ENCODE results near the gene OPCML.

The OPCML gene

GRCh38 chr11:132792341-132793140 is 739.8 kb downstream of the OPCML start:
- POLR2A ChIA-PET (ENCODE audit: low non-redundant PET): no interaction called here
- CTCF ChIA-PET: interaction anchor here (0.6 kb wide), 1 partner anchor 138 kb away, joined by 3 read pairs; no protein-coding TSS in a partner anchor
- DNase-seq (ENCODE audit: low spot score): no peak
- H3K27ac ChIP-seq: no peak overlapping the region
- no peak for TF ChIP-seq CTCF (conservative IDR thresholded peaks at IDR 0.05; ENCODE audit: low read depth)

GRCh38 chr11:132790971-132791370 is 741.3 kb downstream of the OPCML start:
- TF ChIP-seq CTCF (conservative IDR thresholded peaks at IDR 0.05; ENCODE audit: low read depth): no peak
- no peak for DNase-seq (ENCODE audit: low spot score)
- ChIA-PET POLR2A (ENCODE audit: low non-redundant PET) (no interaction called here), CTCF (no interaction called here)
- no peak overlapping the region for H3K27ac ChIP-seq

GRCh38 chr11:132790466-132790865 is 741.8 kb downstream of the OPCML start:
- TF ChIP-seq CTCF (conservative IDR thresholded peaks at IDR 0.05; ENCODE audit: low read depth): no peak
- DNase-seq (ENCODE audit: low spot score): no peak
- H3K27ac ChIP-seq: no peak overlapping the region
- ChIA-PET CTCF (no interaction called here), POLR2A (ENCODE audit: low non-redundant PET) (no interaction called here)

- no peak overlapping the region for H3K27ac ChIP-seq
- DNase-seq (ENCODE audit: low spot score): no peak
- ChIA-PET CTCF (no interaction called here), POLR2A (ENCODE audit: low non-redundant PET) (no interaction called here)
- no peak for TF ChIP-seq CTCF (conservative IDR thresholded peaks at IDR 0.05; ENCODE audit: low read depth)
Measured at GRCh38 chr11:132788816-132789325, 743.4 kb downstream of the OPCML start.

- POLR2A ChIA-PET (ENCODE audit: low non-redundant PET): no interaction called here
- no peak for DNase-seq (ENCODE audit: low spot score)
- CTCF ChIA-PET: no interaction called here
- TF ChIP-seq CTCF (conservative IDR thresholded peaks at IDR 0.05; ENCODE audit: low read depth): no peak
- H3K27ac ChIP-seq: no peak overlapping the region
Measured at GRCh38 chr11:132785878-132786277, 746.4 kb downstream of the OPCML start.

GRCh38 chr11:132784441-132784840 is 747.9 kb downstream of the OPCML start:
- no peak for TF ChIP-seq CTCF (conservative IDR thresholded peaks at IDR 0.05; ENCODE audit: low read depth)
- POLR2A ChIA-PET (ENCODE audit: low non-redundant PET): no interaction called here
- DNase-seq (ENCODE audit: low spot score): no peak
- H3K27ac ChIP-seq: no peak overlapping the region
- CTCF ChIA-PET: no interaction called here
